Endothelial cell of umbilical vein (primary cell): ENCODE results near the gene MFSD2A.

Source experiments
- MAX ChIP-seq: IDR thresholded peaks from 2 replicates; pipeline ENCODE4 v1.6.1; 2011; ENCODE audit not compliant: insufficient read depth, insufficient read length
- POLR2A ChIP-seq: IDR thresholded peaks from 2 replicates; pipeline ENCODE4 v1.6.1; 2012; ENCODE audit warnings: low read depth, mild to moderate bottlenecking, control low read depth, low read length
- TF ChIP-seq, protein P1 (sequence below), 2 donors: IDR thresholded peaks; 1 replicate in 1 of 2; 2 replicates in 1 of 2; pipeline ENCODE4 v1.5.1; 2011; ENCODE audit warnings: low read length in 2 of 2, mild to moderate bottlenecking in 2 of 2, moderate library complexity in 2 of 2, control low read depth in 1 of 2, inconsistent platforms in 1 of 2, low read depth in 1 of 2; ENCODE audit not compliant: insufficient read depth in 1 of 2; ENCODE audit errors: extremely low read depth in 1 of 2

DNA sequence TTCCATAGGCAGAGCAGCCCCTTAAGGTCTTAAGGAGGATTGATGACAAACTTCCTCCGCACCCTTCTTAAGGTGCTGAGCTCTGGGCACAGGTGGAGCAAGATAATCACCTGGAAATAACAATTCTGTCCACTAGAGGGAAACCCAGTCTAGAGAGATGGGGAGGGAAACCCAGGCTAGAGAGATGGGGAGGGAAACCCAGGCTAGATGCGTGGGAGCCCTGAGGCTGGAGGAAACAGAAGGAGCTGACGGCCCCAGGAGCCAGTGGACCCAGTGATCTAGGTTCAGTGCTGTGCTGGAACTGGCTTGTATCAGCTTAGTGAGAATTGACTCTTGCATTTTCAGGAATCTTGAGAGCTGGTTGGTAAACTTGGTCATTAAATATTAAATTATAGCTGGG lies 35.4 kb upstream of the MFSD2A start:
- TF ChIP-seq POLR2A (no peak), MAX (no peak)
- TF ChIP-seq, protein P1, sequence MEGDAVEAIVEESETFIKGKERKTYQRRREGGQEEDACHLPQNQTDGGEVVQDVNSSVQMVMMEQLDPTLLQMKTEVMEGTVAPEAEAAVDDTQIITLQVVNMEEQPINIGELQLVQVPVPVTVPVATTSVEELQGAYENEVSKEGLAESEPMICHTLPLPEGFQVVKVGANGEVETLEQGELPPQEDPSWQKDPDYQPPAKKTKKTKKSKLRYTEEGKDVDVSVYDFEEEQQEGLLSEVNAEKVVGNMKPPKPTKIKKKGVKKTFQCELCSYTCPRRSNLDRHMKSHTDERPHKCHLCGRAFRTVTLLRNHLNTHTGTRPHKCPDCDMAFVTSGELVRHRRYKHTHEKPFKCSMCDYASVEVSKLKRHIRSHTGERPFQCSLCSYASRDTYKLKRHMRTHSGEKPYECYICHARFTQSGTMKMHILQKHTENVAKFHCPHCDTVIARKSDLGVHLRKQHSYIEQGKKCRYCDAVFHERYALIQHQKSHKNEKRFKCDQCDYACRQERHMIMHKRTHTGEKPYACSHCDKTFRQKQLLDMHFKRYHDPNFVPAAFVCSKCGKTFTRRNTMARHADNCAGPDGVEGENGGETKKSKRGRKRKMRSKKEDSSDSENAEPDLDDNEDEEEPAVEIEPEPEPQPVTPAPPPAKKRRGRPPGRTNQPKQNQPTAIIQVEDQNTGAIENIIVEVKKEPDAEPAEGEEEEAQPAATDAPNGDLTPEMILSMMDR (IDR thresholded peaks at IDR 0.05; ENCODE audit: extremely low read depth in 1 of 2, insufficient read depth in 1 of 2, low read depth in 1 of 2, low read length in 2 of 2), result peak; percentile 27 to 38
